GM23338 (cell line): Measurements from ENCODE around the gene DOCK2. TPM values are rescaled to one million over a fixed set of nuclear protein-coding genes. Genes with fewer than 3 reads are reported as not detected.

Experiments used
- ATAC-seq: fragments of 200-7000 bp; cut with Tn5 transposase; 3 replicates; pipeline ENCODE4 v1.9.1; 2020
- DNase-seq: peaks from one replicate; pipeline ENCODE4 v3.0.0-alpha.2; 2015; ENCODE audit warnings: low spot score
- H2AFZ ChIP-seq: fragments of 200-600 bp; sonication (generic); 2 replicates; pipeline ENCODE4 v1.8.0; 2016; ENCODE audit warnings: antibody characterized with exemption, mild to moderate bottlenecking, moderate library complexity
- H3F3A ChIP-seq: fragments of 200-600 bp; sonication (generic); replicated peaks from 2 replicates; pipeline ENCODE4 v1.8.0; 2017; ENCODE audit warnings: antibody characterized with exemption, mixed run types, low read depth
- H3K27ac ChIP-seq: fragments of 200-600 bp; sonication (generic); 2 replicates; pipeline ENCODE4 v1.6.1; 2016; ENCODE audit warnings: low read depth
- H3K27me3 ChIP-seq: fragments of 200-600 bp; sonication (generic); 2 replicates; pipeline ENCODE4 v1.8.0; 2016; ENCODE audit warnings: mild to moderate bottlenecking, mixed run types, moderate library complexity; ENCODE audit not compliant: insufficient read depth
- H3K36me3 ChIP-seq: fragments of 200-600 bp; sonication (generic); 2 replicates; pipeline ENCODE4 v1.8.0; 2016; ENCODE audit warnings: mild to moderate bottlenecking; ENCODE audit not compliant: insufficient read depth
- H3K4me1 ChIP-seq: fragments of 200-600 bp; sonication (generic); 2 replicates; pipeline ENCODE4 v1.8.0; 2016; ENCODE audit warnings: mild to moderate bottlenecking, moderate library complexity; ENCODE audit not compliant: insufficient read depth
- H3K4me2 ChIP-seq: fragments of 200-600 bp; sonication (generic); 2 replicates; pipeline ENCODE4 v1.7.1; 2017; ENCODE audit warnings: mixed run types
- H3K4me3 ChIP-seq: fragments of 200-600 bp; sonication (generic); 2 replicates; pipeline ENCODE4 v1.6.1; 2016; ENCODE audit warnings: mixed run types
- H3K79me2 ChIP-seq: fragments of 200-600 bp; sonication (generic); replicated peaks from 2 replicates; pipeline ENCODE4 v1.8.0; 2017; ENCODE audit warnings: mild to moderate bottlenecking; ENCODE audit not compliant: insufficient read depth
- H3K9me2 ChIP-seq: fragments of 200-600 bp; sonication (generic); 2 replicates; pipeline ENCODE4 v1.8.0; 2017; ENCODE audit not compliant: insufficient read depth
- H4K20me1 ChIP-seq: fragments of 200-600 bp; sonication (generic); replicated peaks from 2 replicates; pipeline ENCODE4 v1.8.0; 2017; ENCODE audit warnings: mild to moderate bottlenecking; ENCODE audit not compliant: insufficient read depth
- H3K27ac Mint-ChIP-seq: 2 replicates; pipeline ENCODE4 v1.8.0; 2020; ENCODE audit warnings: inconsistent platforms, mild to moderate bottlenecking, moderate library complexity, mixed read lengths
- H3K27me3 Mint-ChIP-seq: 3 replicates; pipeline ENCODE4 v1.8.0; 2022; ENCODE audit warnings: low read depth, mild to moderate bottlenecking, moderate library complexity, mixed read lengths, inconsistent platforms; ENCODE audit not compliant: insufficient read depth, poor library complexity
- H3K36me3 Mint-ChIP-seq: 3 replicates; pipeline ENCODE4 v1.8.0; 2021; ENCODE audit warnings: low read depth, mild to moderate bottlenecking, inconsistent platforms, moderate library complexity, mixed read lengths
- H3K4me1 Mint-ChIP-seq: 3 replicates; pipeline ENCODE4 v1.8.0; 2020; ENCODE audit warnings: mild to moderate bottlenecking, inconsistent platforms, mixed read lengths
- H3K4me3 Mint-ChIP-seq: 3 replicates; pipeline ENCODE4 v1.8.0; 2021; ENCODE audit warnings: moderate library complexity, mild to moderate bottlenecking, inconsistent platforms, mixed read lengths
- H3K9me3 Mint-ChIP-seq: 3 replicates; pipeline ENCODE4 v1.8.0; 2020; ENCODE audit warnings: moderate library complexity, mild to moderate bottlenecking, inconsistent platforms, mixed read lengths
- CREB1 ChIP-seq: fragments of 250-450 bp; sonication (Bioruptor Pico); IDR thresholded peaks from 2 replicates; pipeline ENCODE4 v1.5.0; 2020; ENCODE audit warnings: low read depth, mild to moderate bottlenecking, moderate library complexity
- EZH2 ChIP-seq: fragments of 200-600 bp; sonication (generic); IDR thresholded peaks from one replicate; pipeline ENCODE4 v1.8.0; 2017; ENCODE audit warnings: antibody characterized with exemption, mild to moderate bottlenecking, low read depth; ENCODE audit not compliant: unreplicated experiment
- EZH2phosphoT487 ChIP-seq: fragments of 200-600 bp; sonication (generic); IDR thresholded peaks from one replicate; pipeline ENCODE4 v1.8.1; 2018; ENCODE audit warnings: antibody characterized with exemption; ENCODE audit not compliant: unreplicated experiment
- JUNB ChIP-seq: IDR thresholded peaks from one replicate; pipeline ENCODE4 v1.6.1; 2016; ENCODE audit warnings: antibody characterized with exemption; ENCODE audit not compliant: unreplicated experiment
- NANOG ChIP-seq: IDR thresholded peaks from 2 replicates; pipeline ENCODE4 v1.6.1; 2016; ENCODE audit warnings: antibody characterized with exemption, borderline replicate concordance
- POLR2AphosphoS5 ChIP-seq: IDR thresholded peaks from 2 replicates; pipeline ENCODE4 v1.6.1; 2016; ENCODE audit warnings: antibody characterized with exemption, low read depth
- STAT1 ChIP-seq: IDR thresholded peaks from one replicate; pipeline ENCODE4 v1.6.1; 2016; ENCODE audit warnings: antibody characterized with exemption; ENCODE audit not compliant: unreplicated experiment
- ZNF114 ChIP-seq: fragments of 250-450 bp; sonication (Bioruptor Pico); IDR thresholded peaks from 2 replicates; pipeline ENCODE4 v1.5.0; 2020; ENCODE audit warnings: mild to moderate bottlenecking, moderate library complexity
- ZNF331 ChIP-seq: fragments of 250-450 bp; sonication (Bioruptor Pico); IDR thresholded peaks from 2 replicates; pipeline ENCODE4 v1.5.0; 2020; ENCODE audit warnings: low read depth, mild to moderate bottlenecking, moderate library complexity
- polyA plus RNA-seq: library from polyadenylated mRNA; unstranded; fragments of >200 nt; fragmentation: Nextera tagmentation; extraction: Ambion mirVana; gene quantifications from 2 replicates; pipeline ENCODE4 v1.2.1, GENCODE V29; 2016
- total RNA-seq: library from RNA; depleted of rRNA; stranded (reverse); fragments of >200 nt; shearing (Covaris generic); gene quantifications from 2 replicates; pipeline ENCODE4 v1.2.3, GENCODE V29; 2014
- TF ChIP-seq, protein P1 (sequence below): fragments of 250-450 bp; sonication (Bioruptor Pico); IDR thresholded peaks from 2 replicates; pipeline ENCODE4 v1.5.0; 2020; ENCODE audit warnings: mild to moderate bottlenecking, moderate library complexity
- TF ChIP-seq, protein P2 (sequence below): IDR thresholded peaks from 2 replicates; pipeline ENCODE4 v1.6.1; 2016; ENCODE audit warnings: antibody characterized with exemption
- TF ChIP-seq, protein P3 (sequence below), 2 experiments: fragments of 200-600 bp in 1 of 2; sonication (generic) in 1 of 2; conservative IDR thresholded peaks; 2 replicates each; pipeline versions ENCODE4 v1.5.1 to v1.6.1; 2016 to 2017; ENCODE audit warnings: antibody characterized with exemption in 2 of 2, low read depth in 2 of 2, mild to moderate bottlenecking in 2 of 2, moderate library complexity in 1 of 2
- TF ChIP-seq, protein P4 (sequence below): IDR thresholded peaks from one replicate; pipeline ENCODE4 v1.6.1; 2018; ENCODE audit warnings: antibody characterized with exemption; ENCODE audit not compliant: unreplicated experiment

DOCK2 gene
- total and polyA plus RNA-seq, 2 experiments from 2014 or later, result 3.7 to 9.4 TPM

DNA sequence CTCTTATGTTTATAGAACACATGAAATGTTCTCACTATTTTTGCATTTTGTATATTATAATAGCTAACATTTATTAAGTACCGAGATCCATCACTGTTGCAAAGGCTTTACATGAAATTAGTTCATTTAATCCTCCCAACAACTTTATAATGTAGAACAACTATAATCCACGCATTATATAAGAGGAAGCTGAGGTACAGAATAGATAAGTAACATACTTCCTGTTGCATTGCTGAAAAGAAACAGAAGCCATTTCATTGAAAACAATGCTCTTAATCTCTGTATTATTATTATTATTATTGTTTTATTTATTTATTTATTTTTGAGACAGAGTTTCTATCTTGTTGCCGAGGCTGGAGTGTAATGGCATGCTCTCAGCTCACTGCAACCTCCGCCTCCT lies 351.1 kb downstream of the DOCK2 start:
- no peak overlapping the region for H3K4me3 ChIP-seq
- no peak for DNase-seq
- H3K9me2 ChIP-seq, result no peaks in the 10 kb centered on the region
- Mint-ChIP-seq H3K36me3 (no peaks in the 10 kb centered on the region), H3K27ac (no peak overlapping the region), H3K4me1 (no peaks in the 10 kb centered on the region; the same call in 1 of the 3 replicates), H3K4me3 (no peak overlapping the region), H3K27me3 (no peaks in the 10 kb centered on the region), H3K9me3 (no peaks in the 10 kb centered on the region)
- no peak overlapping the region for H3K4me2 ChIP-seq
- H2AFZ ChIP-seq, result no peak overlapping the region
- H3K27ac ChIP-seq, result no peak overlapping the region
- H3K27me3 ChIP-seq, result no peaks in the 10 kb centered on the region
- no peak for ATAC-seq
- H3F3A ChIP-seq, result no peaks in the 10 kb centered on the region
- H3K79me2 ChIP-seq, result no peaks in the 10 kb centered on the region
- H3K4me1 ChIP-seq, result no peaks in the 10 kb centered on the region
- TF ChIP-seq EZH2, result no peak
- TF ChIP-seq EZH2phosphoT487, result no peak
- TF ChIP-seq NANOG, result no peak
- TF ChIP-seq, protein P1, sequence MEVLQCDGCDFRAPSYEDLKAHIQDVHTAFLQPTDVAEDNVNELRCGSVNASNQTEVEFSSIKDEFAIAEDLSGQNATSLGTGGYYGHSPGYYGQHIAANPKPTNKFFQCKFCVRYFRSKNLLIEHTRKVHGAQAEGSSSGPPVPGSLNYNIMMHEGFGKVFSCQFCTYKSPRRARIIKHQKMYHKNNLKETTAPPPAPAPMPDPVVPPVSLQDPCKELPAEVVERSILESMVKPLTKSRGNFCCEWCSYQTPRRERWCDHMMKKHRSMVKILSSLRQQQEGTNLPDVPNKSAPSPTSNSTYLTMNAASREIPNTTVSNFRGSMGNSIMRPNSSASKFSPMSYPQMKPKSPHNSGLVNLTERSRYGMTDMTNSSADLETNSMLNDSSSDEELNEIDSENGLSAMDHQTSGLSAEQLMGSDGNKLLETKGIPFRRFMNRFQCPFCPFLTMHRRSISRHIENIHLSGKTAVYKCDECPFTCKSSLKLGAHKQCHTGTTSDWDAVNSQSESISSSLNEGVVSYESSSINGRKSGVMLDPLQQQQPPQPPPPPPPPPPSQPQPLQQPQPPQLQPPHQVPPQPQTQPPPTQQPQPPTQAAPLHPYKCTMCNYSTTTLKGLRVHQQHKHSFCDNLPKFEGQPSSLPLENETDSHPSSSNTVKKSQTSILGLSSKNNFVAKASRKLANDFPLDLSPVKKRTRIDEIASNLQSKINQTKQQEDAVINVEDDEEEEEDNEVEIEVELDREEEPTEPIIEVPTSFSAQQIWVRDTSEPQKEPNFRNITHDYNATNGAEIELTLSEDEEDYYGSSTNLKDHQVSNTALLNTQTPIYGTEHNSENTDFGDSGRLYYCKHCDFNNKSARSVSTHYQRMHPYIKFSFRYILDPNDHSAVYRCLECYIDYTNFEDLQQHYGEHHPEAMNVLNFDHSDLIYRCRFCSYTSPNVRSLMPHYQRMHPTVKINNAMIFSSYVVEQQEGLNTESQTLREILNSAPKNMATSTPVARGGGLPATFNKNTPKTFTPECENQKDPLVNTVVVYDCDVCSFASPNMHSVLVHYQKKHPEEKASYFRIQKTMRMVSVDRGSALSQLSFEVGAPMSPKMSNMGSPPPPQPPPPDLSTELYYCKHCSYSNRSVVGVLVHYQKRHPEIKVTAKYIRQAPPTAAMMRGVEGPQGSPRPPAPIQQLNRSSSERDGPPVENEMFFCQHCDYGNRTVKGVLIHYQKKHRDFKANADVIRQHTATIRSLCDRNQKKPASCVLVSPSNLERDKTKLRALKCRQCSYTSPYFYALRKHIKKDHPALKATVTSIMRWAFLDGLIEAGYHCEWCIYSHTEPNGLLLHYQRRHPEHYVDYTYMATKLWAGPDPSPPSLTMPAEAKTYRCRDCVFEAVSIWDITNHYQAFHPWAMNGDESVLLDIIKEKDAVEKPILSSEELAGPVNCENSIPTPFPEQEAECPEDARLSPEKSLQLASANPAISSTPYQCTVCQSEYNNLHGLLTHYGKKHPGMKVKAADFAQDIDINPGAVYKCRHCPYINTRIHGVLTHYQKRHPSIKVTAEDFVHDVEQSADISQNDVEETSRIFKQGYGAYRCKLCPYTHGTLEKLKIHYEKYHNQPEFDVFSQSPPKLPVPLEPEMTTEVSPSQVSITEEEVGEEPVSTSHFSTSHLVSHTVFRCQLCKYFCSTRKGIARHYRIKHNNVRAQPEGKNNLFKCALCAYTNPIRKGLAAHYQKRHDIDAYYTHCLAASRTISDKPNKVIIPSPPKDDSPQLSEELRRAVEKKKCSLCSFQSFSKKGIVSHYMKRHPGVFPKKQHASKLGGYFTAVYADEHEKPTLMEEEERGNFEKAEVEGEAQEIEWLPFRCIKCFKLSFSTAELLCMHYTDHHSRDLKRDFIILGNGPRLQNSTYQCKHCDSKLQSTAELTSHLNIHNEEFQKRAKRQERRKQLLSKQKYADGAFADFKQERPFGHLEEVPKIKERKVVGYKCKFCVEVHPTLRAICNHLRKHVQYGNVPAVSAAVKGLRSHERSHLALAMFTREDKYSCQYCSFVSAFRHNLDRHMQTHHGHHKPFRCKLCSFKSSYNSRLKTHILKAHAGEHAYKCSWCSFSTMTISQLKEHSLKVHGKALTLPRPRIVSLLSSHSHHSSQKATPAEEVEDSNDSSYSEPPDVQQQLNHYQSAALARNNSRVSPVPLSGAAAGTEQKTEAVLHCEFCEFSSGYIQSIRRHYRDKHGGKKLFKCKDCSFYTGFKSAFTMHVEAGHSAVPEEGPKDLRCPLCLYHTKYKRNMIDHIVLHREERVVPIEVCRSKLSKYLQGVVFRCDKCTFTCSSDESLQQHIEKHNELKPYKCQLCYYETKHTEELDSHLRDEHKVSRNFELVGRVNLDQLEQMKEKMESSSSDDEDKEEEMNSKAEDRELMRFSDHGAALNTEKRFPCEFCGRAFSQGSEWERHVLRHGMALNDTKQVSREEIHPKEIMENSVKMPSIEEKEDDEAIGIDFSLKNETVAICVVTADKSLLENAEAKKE (CRISPR knock-in tag), result no peak
- TF ChIP-seq, protein P2, sequence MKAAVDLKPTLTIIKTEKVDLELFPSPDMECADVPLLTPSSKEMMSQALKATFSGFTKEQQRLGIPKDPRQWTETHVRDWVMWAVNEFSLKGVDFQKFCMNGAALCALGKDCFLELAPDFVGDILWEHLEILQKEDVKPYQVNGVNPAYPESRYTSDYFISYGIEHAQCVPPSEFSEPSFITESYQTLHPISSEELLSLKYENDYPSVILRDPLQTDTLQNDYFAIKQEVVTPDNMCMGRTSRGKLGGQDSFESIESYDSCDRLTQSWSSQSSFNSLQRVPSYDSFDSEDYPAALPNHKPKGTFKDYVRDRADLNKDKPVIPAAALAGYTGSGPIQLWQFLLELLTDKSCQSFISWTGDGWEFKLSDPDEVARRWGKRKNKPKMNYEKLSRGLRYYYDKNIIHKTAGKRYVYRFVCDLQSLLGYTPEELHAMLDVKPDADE, result no peak
- TF ChIP-seq ZNF114 (CRISPR knock-in tag), result no peak
- TF ChIP-seq STAT1, result no peak
- TF ChIP-seq POLR2AphosphoS5, result no peak
- TF ChIP-seq, protein P3, sequence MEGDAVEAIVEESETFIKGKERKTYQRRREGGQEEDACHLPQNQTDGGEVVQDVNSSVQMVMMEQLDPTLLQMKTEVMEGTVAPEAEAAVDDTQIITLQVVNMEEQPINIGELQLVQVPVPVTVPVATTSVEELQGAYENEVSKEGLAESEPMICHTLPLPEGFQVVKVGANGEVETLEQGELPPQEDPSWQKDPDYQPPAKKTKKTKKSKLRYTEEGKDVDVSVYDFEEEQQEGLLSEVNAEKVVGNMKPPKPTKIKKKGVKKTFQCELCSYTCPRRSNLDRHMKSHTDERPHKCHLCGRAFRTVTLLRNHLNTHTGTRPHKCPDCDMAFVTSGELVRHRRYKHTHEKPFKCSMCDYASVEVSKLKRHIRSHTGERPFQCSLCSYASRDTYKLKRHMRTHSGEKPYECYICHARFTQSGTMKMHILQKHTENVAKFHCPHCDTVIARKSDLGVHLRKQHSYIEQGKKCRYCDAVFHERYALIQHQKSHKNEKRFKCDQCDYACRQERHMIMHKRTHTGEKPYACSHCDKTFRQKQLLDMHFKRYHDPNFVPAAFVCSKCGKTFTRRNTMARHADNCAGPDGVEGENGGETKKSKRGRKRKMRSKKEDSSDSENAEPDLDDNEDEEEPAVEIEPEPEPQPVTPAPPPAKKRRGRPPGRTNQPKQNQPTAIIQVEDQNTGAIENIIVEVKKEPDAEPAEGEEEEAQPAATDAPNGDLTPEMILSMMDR (conservative IDR thresholded peaks at IDR 0.05; ENCODE audit: low read depth in 2 of 2), result no peak
- TF ChIP-seq, protein P4, sequence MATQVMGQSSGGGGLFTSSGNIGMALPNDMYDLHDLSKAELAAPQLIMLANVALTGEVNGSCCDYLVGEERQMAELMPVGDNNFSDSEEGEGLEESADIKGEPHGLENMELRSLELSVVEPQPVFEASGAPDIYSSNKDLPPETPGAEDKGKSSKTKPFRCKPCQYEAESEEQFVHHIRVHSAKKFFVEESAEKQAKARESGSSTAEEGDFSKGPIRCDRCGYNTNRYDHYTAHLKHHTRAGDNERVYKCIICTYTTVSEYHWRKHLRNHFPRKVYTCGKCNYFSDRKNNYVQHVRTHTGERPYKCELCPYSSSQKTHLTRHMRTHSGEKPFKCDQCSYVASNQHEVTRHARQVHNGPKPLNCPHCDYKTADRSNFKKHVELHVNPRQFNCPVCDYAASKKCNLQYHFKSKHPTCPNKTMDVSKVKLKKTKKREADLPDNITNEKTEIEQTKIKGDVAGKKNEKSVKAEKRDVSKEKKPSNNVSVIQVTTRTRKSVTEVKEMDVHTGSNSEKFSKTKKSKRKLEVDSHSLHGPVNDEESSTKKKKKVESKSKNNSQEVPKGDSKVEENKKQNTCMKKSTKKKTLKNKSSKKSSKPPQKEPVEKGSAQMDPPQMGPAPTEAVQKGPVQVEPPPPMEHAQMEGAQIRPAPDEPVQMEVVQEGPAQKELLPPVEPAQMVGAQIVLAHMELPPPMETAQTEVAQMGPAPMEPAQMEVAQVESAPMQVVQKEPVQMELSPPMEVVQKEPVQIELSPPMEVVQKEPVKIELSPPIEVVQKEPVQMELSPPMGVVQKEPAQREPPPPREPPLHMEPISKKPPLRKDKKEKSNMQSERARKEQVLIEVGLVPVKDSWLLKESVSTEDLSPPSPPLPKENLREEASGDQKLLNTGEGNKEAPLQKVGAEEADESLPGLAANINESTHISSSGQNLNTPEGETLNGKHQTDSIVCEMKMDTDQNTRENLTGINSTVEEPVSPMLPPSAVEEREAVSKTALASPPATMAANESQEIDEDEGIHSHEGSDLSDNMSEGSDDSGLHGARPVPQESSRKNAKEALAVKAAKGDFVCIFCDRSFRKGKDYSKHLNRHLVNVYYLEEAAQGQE, result no peak
- TF ChIP-seq JUNB, result no peak
- no peak for TF ChIP-seq ZNF331
- no peak for TF ChIP-seq CREB1 (CRISPR knock-in tag)
- no peaks in the 10 kb centered on the region for H3K36me3 ChIP-seq
- H4K20me1 ChIP-seq, result no peaks in the 10 kb centered on the region
